GM08714 (cell line): ENCODE results near the gene LRIG1.

Experiments used
- H3K4me3 ChIP-seq: fragments of 200-500 bp; sonication (Bioruptor generic); 2 replicates; pipeline ENCODE4 v1.5.1; 2014; ENCODE audit warnings: mild to moderate bottlenecking, low read length, inconsistent platforms
- ZNF274 ChIP-seq: IDR thresholded peaks from 2 replicates; pipeline ENCODE4 v1.6.1; 2012; ENCODE audit warnings: mild to moderate bottlenecking, low read depth, low read length

The LRIG1 gene

GRCh38 chr3:66344391-66344811 is 156.4 kb downstream of the LRIG1 start:
- no peak for TF ChIP-seq ZNF274
- no peak overlapping the region for H3K4me3 ChIP-seq

GRCh38 chr3:66342717-66343356 is 158.0 kb downstream of the LRIG1 start:
- H3K4me3 ChIP-seq = no peak overlapping the region
- no peak for TF ChIP-seq ZNF274

GRCh38 chr3:66338927-66339326 is 161.9 kb downstream of the LRIG1 start:
- H3K4me3 ChIP-seq = no peak overlapping the region
- no peak for TF ChIP-seq ZNF274

GRCh38 chr3:66336333-66336766 is 164.5 kb downstream of the LRIG1 start:
- no peak for TF ChIP-seq ZNF274
- H3K4me3 ChIP-seq = no peak overlapping the region

GRCh38 chr3:66335671-66336070 is 165.2 kb downstream of the LRIG1 start:
- H3K4me3 ChIP-seq = no peak overlapping the region
- no peak for TF ChIP-seq ZNF274
